Heart left ventricle (tissue), 16 donors: ENCODE measurements around the gene RNGTT. TPM values are rescaled to one million over a fixed set of nuclear protein-coding genes. Genes with fewer than 3 reads are reported as not detected.

Source experiments
- ATAC-seq, 4 donors: fragments of 200-7000 bp; cut with Tn5 transposase; one replicate each; pipeline ENCODE4 v1.9.1; 2020 to 2022; ENCODE audit warnings: moderate library complexity in 4 of 4, mild to moderate bottlenecking in 3 of 4, moderate number of reproducible peaks in 1 of 4
- DNase-seq, 5 donors: peaks; one replicate each; pipeline ENCODE4 v3.0.0-alpha.2; 2020
- H3K27ac ChIP-seq, 12 donors: fragments of 200-600 bp; sonication (generic) in 4 of 12; one replicate each; pipeline versions ENCODE4 v1.5.0 to v1.8.0; 2016 to 2022; ENCODE audit warnings: mild to moderate bottlenecking in 2 of 12
- H3K27me3 ChIP-seq, 9 donors: fragments of 200-600 bp; sonication (generic) in 2 of 9; one replicate each; pipeline versions ENCODE4 v1.5.1 to v1.8.0; 2016 to 2022; ENCODE audit warnings: mild to moderate bottlenecking in 3 of 9
- H3K36me3 ChIP-seq, 9 donors: fragments of 200-600 bp; sonication (generic) in 2 of 9; one replicate each; pipeline versions ENCODE4 v1.5.0 to v1.8.0; 2018 to 2022; ENCODE audit warnings: mild to moderate bottlenecking in 2 of 9
- H3K4me1 ChIP-seq, 12 donors: fragments of 200-600 bp; sonication (generic) in 4 of 12; one replicate each; pipeline versions ENCODE4 v1.5.0 to v1.8.0; 2016 to 2022; ENCODE audit warnings: mild to moderate bottlenecking in 3 of 12
- H3K4me3 ChIP-seq, 12 donors: fragments of 200-600 bp; sonication (generic) in 4 of 12; one replicate each; pipeline versions ENCODE4 v1.5.0 to v1.8.0; 2017 to 2022; ENCODE audit warnings: mild to moderate bottlenecking in 9 of 12, moderate library complexity in 4 of 12
- H3K9me3 ChIP-seq, 12 donors: fragments of 200-600 bp; sonication (generic) in 4 of 12; one replicate each; pipeline versions ENCODE4 v1.5.0 to v1.8.0; 2016 to 2022; ENCODE audit warnings: mild to moderate bottlenecking in 1 of 12
- POLR2A ChIP-seq, 2 donors: fragments of 450-650 bp; IDR thresholded peaks; one replicate each; pipeline ENCODE4 v1.6.1; 2017; ENCODE audit warnings: antibody characterized with exemption in 2 of 2, mild to moderate bottlenecking in 2 of 2, moderate library complexity in 2 of 2
- WGBS, 4 donors: extraction: QIAGEN DNeasy Blood & Tissue Kit in 2 of 4; methylation state at CpG; one replicate each; pipeline versions ENCODE4 v1.1.5 to v1.1.7; 2013 to 2018; 5-methylcytosine and 5-hydroxymethylcytosine counted together
- intact Hi-C, 10 donors: fragments of 100-400 bp; cut with DNase I; formaldehyde crosslinking; loops; one replicate each; pipeline versions ENCODE4 v1.11.1 to v1.14.2; 2022
- polyA plus RNA-seq, 2 donors: library from polyadenylated mRNA; stranded (reverse); fragments of 200-250 nt; gene quantifications; one replicate each; pipeline ENCODE4 v1.2.3, GENCODE V29; 2013
- total RNA-seq, 9 donors: library from RNA; depleted of rRNA in 2 of 9; stranded (reverse); fragments of >200 nt in 2 of 9; fragmentation: NEBNext Ultra II Directional in 3 of 9; extraction: Animal tissue kit (Norgen Biotek cat#: 25700) in 3 of 9; gene quantifications; one replicate each; pipeline versions ENCODE4 v1.1.0 to v1.2.4, GENCODE V29; 2016 to 2023
- TF ChIP-seq, protein P1 (sequence below), 12 donors: fragments of 200-600 bp; sonication (generic) in 4 of 12; IDR thresholded peaks; one replicate each; pipeline versions ENCODE4 v1.5.0 to v1.8.0; 2018 to 2022; ENCODE audit warnings: antibody characterized with exemption in 12 of 12, mild to moderate bottlenecking in 5 of 12
- donor health status: ischemic (EF 13 %, LVEDD 7.1; RV severe dilation, severe dysfunction).
- donor health status: healthy with polysubstance abuse.
- donor health status: DM: no; HTN: yes; CAD: no.
- donor health status: DM: no; HTN: no; CAD: no.
- donor health status: ischemic (EF 25% LVEDD 6.9; RV normal size, moderate dysfunction).
- donor health status: ischemic (EF 25% LVEDD 5.7; RV mildly dilated, moderate dysfunction).
- donor health status: healthy.
- donor health status: DM: yes; HTN: yes; CAD: no.
- donor health status: ischemic (EF 35%, LVEDD 5.7; RV mildly dilated, moderate dysfunction).
- donor health status: nonischemic (EF 11% LVEDD 7.7; RV severe dilation, severe dysfunction).
- donor health status: DM: yes; HTN: yes; CAD: no.
- donor health status: PGD.
- donor health status: ischemic (EF 29% LVEDD 5.4; RV normal size, mild dysfunction).
- donor health status: nonischemic (EF 23%, LVEDD 6.1; RV moderate dilation, normal function).

RNGTT gene
- total and polyA plus RNA-seq, 11 donors: 2.6 to 11.6 (median 9.1) TPM

DNA sequence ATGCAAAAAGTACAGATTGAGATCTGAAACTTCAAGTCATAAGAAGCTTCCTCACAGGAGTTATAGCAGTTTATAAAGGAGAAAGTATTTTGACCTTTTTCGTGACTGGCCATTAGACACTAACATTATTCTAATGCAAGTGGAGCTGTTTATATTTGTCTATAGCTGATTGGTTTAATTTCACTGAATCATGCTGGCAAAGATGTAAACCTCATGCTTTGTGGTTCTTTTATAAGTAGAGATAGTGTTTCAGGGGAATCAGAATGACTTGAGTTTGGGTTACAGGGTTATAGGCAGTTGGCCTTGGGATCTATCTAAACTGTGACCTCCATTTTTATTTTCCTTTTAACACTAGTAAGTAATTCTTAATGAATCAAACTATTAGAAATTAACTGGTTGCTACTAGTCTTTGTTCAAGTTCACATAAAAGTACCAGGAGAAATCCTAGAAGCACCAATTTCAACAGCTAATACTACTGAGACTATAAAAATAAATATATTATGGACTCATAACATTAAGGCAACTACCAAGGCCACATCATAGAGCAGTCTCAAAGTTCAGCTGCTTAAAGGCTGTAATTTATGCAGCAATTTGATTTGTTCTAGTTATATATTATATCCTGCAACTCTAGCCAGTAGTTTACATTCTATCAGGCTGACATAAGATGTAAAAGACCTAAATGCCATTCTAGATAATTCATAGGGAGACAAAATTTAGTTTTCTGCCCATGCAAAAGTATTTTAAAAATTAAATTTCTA lies 94.0 kb downstream of the RNGTT start:
- Histone ChIP-seq H3K9me3 (no peaks in the 10 kb centered on the region), H3K4me1 (peaks cover 0 to 9% (median 0%) of the 10 kb centered on the region in 12 donors), H3K27ac (no peak overlapping the region), H3K27me3 (no peaks in the 10 kb centered on the region), H3K36me3 (no peaks in the 10 kb centered on the region), H3K4me3 (no peak overlapping the region)
- 89 to 99% (median 95%) methylated on average over 1 of the region's 1 CpG for WGBS, 4 donors
- DNase-seq: no peak
- intact Hi-C loops: loop anchor here (2.0 to 10.0 kb wide), 9 partner anchors 85 to 1805 kb away; no protein-coding TSS in a partner anchor
- no peak for TF ChIP-seq POLR2A (IDR thresholded peaks at IDR 0.05)
- TF ChIP-seq, protein P1, sequence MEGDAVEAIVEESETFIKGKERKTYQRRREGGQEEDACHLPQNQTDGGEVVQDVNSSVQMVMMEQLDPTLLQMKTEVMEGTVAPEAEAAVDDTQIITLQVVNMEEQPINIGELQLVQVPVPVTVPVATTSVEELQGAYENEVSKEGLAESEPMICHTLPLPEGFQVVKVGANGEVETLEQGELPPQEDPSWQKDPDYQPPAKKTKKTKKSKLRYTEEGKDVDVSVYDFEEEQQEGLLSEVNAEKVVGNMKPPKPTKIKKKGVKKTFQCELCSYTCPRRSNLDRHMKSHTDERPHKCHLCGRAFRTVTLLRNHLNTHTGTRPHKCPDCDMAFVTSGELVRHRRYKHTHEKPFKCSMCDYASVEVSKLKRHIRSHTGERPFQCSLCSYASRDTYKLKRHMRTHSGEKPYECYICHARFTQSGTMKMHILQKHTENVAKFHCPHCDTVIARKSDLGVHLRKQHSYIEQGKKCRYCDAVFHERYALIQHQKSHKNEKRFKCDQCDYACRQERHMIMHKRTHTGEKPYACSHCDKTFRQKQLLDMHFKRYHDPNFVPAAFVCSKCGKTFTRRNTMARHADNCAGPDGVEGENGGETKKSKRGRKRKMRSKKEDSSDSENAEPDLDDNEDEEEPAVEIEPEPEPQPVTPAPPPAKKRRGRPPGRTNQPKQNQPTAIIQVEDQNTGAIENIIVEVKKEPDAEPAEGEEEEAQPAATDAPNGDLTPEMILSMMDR (IDR thresholded peaks at IDR 0.05): no peak
- no peak for ATAC-seq

DNA sequence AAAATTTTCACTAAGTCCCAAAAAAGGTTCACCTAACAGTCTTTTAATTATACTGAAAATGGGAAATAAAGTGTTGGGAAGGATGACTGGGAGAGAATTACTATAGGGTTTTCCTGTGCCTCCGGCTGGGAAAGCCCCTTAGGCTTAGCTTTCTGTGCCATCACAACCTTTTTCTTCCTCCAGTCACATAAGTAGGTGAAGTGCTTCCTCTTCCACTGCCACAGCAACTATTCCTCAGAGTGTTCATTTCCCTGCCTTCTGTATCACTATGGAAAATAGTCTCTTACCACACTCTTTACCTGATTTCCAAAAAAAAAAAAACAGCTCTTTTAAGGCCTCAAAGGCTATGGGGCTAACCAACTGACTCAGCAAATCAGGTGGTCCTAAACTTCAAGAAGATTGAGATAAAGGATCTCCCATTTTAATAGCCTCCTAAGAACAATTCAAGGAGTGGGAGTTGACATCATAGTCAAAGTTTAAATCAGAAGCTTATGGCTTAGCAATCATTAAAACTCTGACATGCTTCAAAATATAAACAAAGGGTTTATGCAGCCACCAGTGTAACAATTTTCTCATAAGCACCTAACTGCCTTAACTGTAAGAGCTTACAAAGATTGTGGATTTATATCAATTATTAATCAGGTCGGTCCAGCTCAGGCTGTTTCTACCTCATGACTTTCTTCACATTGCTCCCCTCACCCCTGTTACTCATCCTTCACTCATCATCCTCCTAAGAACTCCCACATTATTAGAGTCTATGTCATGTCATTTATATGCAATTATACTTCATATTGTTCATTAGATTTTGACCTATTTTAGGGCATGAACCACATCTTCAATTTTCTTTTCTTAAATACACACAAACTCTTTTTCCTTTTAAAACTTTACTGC lies 95.3 kb downstream of the RNGTT start:
- no peak for TF ChIP-seq POLR2A (IDR thresholded peaks at IDR 0.05)
- TF ChIP-seq, protein P1 (IDR thresholded peaks at IDR 0.05): no peak
- no peak overlapping the region for H3K27ac ChIP-seq
- peaks cover 0 to 5% (median 0%) of the 10 kb centered on the region in 12 donors for H3K4me1 ChIP-seq
- 71 to 84% (median 79%) methylated on average over 2 of the region's 2 CpGs for WGBS, 4 donors
- H3K36me3 ChIP-seq: no peaks in the 10 kb centered on the region
- H3K4me3 ChIP-seq: no peak overlapping the region
- no peaks in the 10 kb centered on the region for H3K9me3 ChIP-seq
- no peaks in the 10 kb centered on the region for H3K27me3 ChIP-seq
- ATAC-seq (no peak), DNase-seq (no peak)
- intact Hi-C loops: loop anchor here in 4 of 10 donors (5.0 to 10.0 kb wide), 2 partner anchors 1473 to 1476 kb away; no protein-coding TSS in a partner anchor

DNA sequence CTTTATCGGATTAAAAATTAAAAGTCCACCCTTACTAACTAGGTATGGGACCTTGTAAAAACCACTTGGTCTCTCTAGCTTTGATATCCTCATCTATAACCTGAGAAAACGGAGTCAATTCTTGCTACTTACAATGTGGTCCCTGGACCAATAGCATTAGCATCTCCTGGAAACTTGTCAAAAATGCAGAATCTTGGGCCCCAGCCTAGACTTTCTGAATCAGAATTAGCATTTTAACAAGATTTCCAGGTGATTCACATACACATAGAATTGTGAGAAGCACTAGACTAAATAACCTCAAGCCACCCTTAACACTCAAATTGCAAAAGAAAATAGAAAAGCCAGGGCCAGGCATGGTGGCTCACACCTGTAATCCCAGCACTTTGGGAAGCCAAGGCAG lies 96.6 kb downstream of the RNGTT start:
- Histone ChIP-seq H3K27ac (no peak overlapping the region), H3K9me3 (no peaks in the 10 kb centered on the region), H3K4me1 (peaks cover 0 to 5% (median 0%) of the 10 kb centered on the region in 12 donors), H3K36me3 (peaks cover 0 to 7% (median 0%) of the 10 kb centered on the region in 9 donors), H3K4me3 (no peak overlapping the region), H3K27me3 (no peaks in the 10 kb centered on the region)
- TF ChIP-seq, protein P1 (IDR thresholded peaks at IDR 0.05): no peak
- TF ChIP-seq POLR2A (IDR thresholded peaks at IDR 0.05): no peak
- DNase-seq (no peak), ATAC-seq (no peak)
- WGBS, 4 donors: 94 to 99% (median 96%) methylated on average over 2 of the region's 2 CpGs
- intact Hi-C loops: loop anchor here in 4 of 10 donors (5.0 to 10.0 kb wide), 2 partner anchors 1472 to 1475 kb away; no protein-coding TSS in a partner anchor

GRCh38 chr6:88865275-88865674 lies 98.1 kb downstream of the RNGTT start:
- DNase-seq (no peak), ATAC-seq (no peak)
- intact Hi-C loops: loop anchor here in 4 of 10 donors (5.0 to 10.0 kb wide), 2 partner anchors 1470 to 1473 kb away; no protein-coding TSS in a partner anchor

More at GRCh38 chr6:88865275-88865674, 98.1 kb downstream of the RNGTT start:
- WGBS, 4 donors: 96 to 99% (median 97%) methylated on average over 2 of the region's 2 CpGs
- peaks cover 0 to 5% (median 0%) of the 10 kb centered on the region in 12 donors for H3K4me1 ChIP-seq
- no peaks in the 10 kb centered on the region for H3K9me3 ChIP-seq
- H3K27ac ChIP-seq: no peak overlapping the region
- TF ChIP-seq, protein P1 (IDR thresholded peaks at IDR 0.05): no peak
- TF ChIP-seq POLR2A (IDR thresholded peaks at IDR 0.05): no peak
- no peak overlapping the region for H3K4me3 ChIP-seq
- no peaks in the 10 kb centered on the region for H3K27me3 ChIP-seq
- peaks cover 0 to 8% (median 0%) of the 10 kb centered on the region in 9 donors for H3K36me3 ChIP-seq
